Measurements from ENCODE around the gene RCN2.

DNA sequence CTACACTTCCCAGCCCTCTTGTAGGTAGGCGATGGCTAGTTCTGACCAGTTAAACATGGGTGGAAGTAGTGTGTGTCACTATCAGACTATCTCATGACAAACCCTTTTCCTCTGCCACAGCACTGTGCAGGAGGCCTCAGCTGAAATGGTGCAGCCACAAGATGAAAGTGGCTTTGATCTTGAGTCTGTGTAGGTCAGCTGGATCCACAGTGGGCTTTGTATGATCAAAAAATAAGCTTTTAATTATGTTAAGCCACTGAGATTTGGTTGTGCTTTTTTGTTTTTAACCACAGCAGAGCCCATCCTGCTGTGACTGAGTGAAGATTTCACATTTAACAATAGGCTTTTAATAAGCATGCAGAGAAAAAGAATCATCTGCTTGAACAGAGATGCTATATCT lies 19.7 kb downstream of the RCN2 start:
- TF ChIP-seq POLR2AphosphoS5 (IDR thresholded peaks at IDR 0.05; ENCODE audit: low read depth), result no peak
- TF ChIP-seq, protein P1, sequence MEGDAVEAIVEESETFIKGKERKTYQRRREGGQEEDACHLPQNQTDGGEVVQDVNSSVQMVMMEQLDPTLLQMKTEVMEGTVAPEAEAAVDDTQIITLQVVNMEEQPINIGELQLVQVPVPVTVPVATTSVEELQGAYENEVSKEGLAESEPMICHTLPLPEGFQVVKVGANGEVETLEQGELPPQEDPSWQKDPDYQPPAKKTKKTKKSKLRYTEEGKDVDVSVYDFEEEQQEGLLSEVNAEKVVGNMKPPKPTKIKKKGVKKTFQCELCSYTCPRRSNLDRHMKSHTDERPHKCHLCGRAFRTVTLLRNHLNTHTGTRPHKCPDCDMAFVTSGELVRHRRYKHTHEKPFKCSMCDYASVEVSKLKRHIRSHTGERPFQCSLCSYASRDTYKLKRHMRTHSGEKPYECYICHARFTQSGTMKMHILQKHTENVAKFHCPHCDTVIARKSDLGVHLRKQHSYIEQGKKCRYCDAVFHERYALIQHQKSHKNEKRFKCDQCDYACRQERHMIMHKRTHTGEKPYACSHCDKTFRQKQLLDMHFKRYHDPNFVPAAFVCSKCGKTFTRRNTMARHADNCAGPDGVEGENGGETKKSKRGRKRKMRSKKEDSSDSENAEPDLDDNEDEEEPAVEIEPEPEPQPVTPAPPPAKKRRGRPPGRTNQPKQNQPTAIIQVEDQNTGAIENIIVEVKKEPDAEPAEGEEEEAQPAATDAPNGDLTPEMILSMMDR (IDR thresholded peaks at IDR 0.05; ENCODE audit: insufficient read depth, low read length), result no peak
- TF ChIP-seq GABPA (IDR thresholded peaks at IDR 0.05; ENCODE audit: low read depth), result no peak

All from HL-60 (cell line).